Endothelial cell of umbilical vein (primary cell): Measurements from ENCODE around the gene TENM4. TPM values are rescaled to one million over a fixed set of nuclear protein-coding genes. Genes with fewer than 3 reads are reported as not detected.

Experiments
- BruUV-seq: library from RNA; stranded (reverse); fragments of 400-500 nt; replicated peaks from 2 replicates; lab custom pipeline; 2021; lab: Mats Ljungman, UMichigan
- CTCF ChIA-PET: fragments of 300-600, 350-600 bp; sonication (Branson Sonifier 250); formaldehyde crosslinking; loops from one replicate; lab custom pipeline; 2021; ENCODE audit warnings: antibody characterized with exemption, inconsistent platforms; lab: Charles Lee
- POLR2A ChIA-PET: fragments of 300-600, 350-600 bp; sonication (Branson Sonifier 250); formaldehyde crosslinking; loops from one replicate; lab custom pipeline; 2021; ENCODE audit warnings: antibody characterized with exemption, inconsistent platforms; lab: Charles Lee
- DNase-seq: peaks from one replicate; pipeline ENCODE4 v3.0.0-alpha.2; 2011; ENCODE audit warnings: low read depth, low spot score
- FAIRE-seq: peaks from 2 replicates; lab custom pipeline; 2011; peaks lifted over from hg19 to GRCh38; lab: Jason Lieb, UNC
- H2AFZ ChIP-seq: 2 replicates; pipeline ENCODE4 v1.6.0; 2012; ENCODE audit warnings: low read depth, low read length, control low read depth, inconsistent platforms
- H3K27ac ChIP-seq: 2 replicates; pipeline ENCODE4 v1.5.1; 2011; ENCODE audit warnings: low read depth, mild to moderate bottlenecking, control low read depth, low read length, moderate library complexity; ENCODE audit not compliant: insufficient read depth
- H3K27me3 ChIP-seq, 2 experiments: 2 replicates each; pipeline versions ENCODE4 v1.6.0 to v1.6.1; 2011; ENCODE audit warnings: low read length in 2 of 2, mixed read lengths in 1 of 2; ENCODE audit not compliant: control insufficient read depth in 2 of 2, insufficient read depth in 2 of 2
- H3K36me3 ChIP-seq, 2 experiments: 2 replicates in 1 of 2; 3 replicates in 1 of 2; pipeline ENCODE4 v1.5.1; 2011; ENCODE audit warnings: low read length in 2 of 2, mild to moderate bottlenecking in 1 of 2, moderate library complexity in 1 of 2; ENCODE audit not compliant: control insufficient read depth in 2 of 2, insufficient read depth in 2 of 2; ENCODE audit errors: extremely low read depth in 1 of 2
- H3K4me1 ChIP-seq: 3 replicates; pipeline ENCODE4 v1.5.1; 2011; ENCODE audit warnings: mild to moderate bottlenecking, low read length; ENCODE audit not compliant: control insufficient read depth, insufficient read depth; ENCODE audit errors: extremely low read depth
- H3K4me2 ChIP-seq: 2 replicates; pipeline ENCODE4 v1.6.1; 2011; ENCODE audit warnings: low read length, control low read depth, mixed read lengths; ENCODE audit not compliant: insufficient read depth
- H3K4me3 ChIP-seq, 3 experiments: fragments of 200-600 bp in 1 of 3; sonication (generic), shearing (Covaris generic) in 1 of 3; replicated peaks in 1 of 3; 2 replicates each; pipeline ENCODE4 v1.5.1; 2011 to 2016; ENCODE audit warnings: control low read depth in 3 of 3, low read length in 3 of 3, mild to moderate bottlenecking in 2 of 3, inconsistent platforms in 1 of 3, low read depth in 1 of 3, moderate library complexity in 1 of 3; ENCODE audit not compliant: insufficient read depth in 1 of 3
- H3K79me2 ChIP-seq: 2 replicates; pipeline ENCODE4 v1.6.0; 2012; ENCODE audit warnings: low read length, inconsistent platforms; ENCODE audit not compliant: control insufficient read depth, insufficient read depth
- H3K9ac ChIP-seq: replicated peaks from 2 replicates; pipeline ENCODE3; 2011; ENCODE audit warnings: low read length, control low read depth; ENCODE audit not compliant: insufficient read depth; ENCODE audit errors: extremely low read depth
- H3K9me1 ChIP-seq: replicated peaks from 3 replicates; pipeline ENCODE4 v1.6.0; 2011; ENCODE audit warnings: mild to moderate bottlenecking, low read length; ENCODE audit not compliant: control insufficient read depth, insufficient read depth; ENCODE audit errors: extremely low read depth
- H3K9me3 ChIP-seq: replicated peaks from 2 replicates; pipeline ENCODE4 v1.5.1; 2012; ENCODE audit warnings: low read length, inconsistent platforms; ENCODE audit not compliant: control insufficient read depth, insufficient read depth
- H4K20me1 ChIP-seq: replicated peaks from 2 replicates; pipeline ENCODE3; 2011; ENCODE audit warnings: mild to moderate bottlenecking, low read length; ENCODE audit not compliant: control insufficient read depth, insufficient read depth; ENCODE audit errors: extremely low read depth
- EZH2 ChIP-seq: IDR thresholded peaks from 2 replicates; pipeline ENCODE4 v1.6.1; 2012; ENCODE audit warnings: borderline replicate concordance, low read depth, mild to moderate bottlenecking, moderate library complexity, low read length, inconsistent platforms; ENCODE audit not compliant: severe bottlenecking
- FOS ChIP-seq: IDR thresholded peaks from 2 replicates; pipeline ENCODE4 v1.6.1; 2011; ENCODE audit warnings: mild to moderate bottlenecking, low read length, moderate library complexity, borderline replicate concordance; ENCODE audit not compliant: insufficient read depth
- GATA2 ChIP-seq: IDR thresholded peaks from 2 replicates; pipeline ENCODE4 v1.7.0; 2011; ENCODE audit warnings: low read depth, mild to moderate bottlenecking, moderate library complexity, mixed read lengths, low read length; ENCODE audit not compliant: insufficient read length, insufficient read depth
- JUN ChIP-seq: IDR thresholded peaks from 2 replicates; pipeline ENCODE4 v1.6.1; 2011; ENCODE audit warnings: borderline replicate concordance, low read depth; ENCODE audit not compliant: insufficient read length, insufficient read depth
- MAX ChIP-seq: IDR thresholded peaks from 2 replicates; pipeline ENCODE4 v1.6.1; 2011; ENCODE audit not compliant: insufficient read depth, insufficient read length
- MYC ChIP-seq: IDR thresholded peaks from one replicate; pipeline ENCODE4 v1.6.1; 2011; ENCODE audit warnings: mild to moderate bottlenecking, low read depth, low read length
- POLR2A ChIP-seq: IDR thresholded peaks from 2 replicates; pipeline ENCODE4 v1.6.1; 2012; ENCODE audit warnings: low read depth, mild to moderate bottlenecking, control low read depth, low read length
- POLR2AphosphoS5 ChIP-seq: IDR thresholded peaks from 2 replicates; pipeline ENCODE4 v1.6.1; 2012; ENCODE audit warnings: low read depth, mild to moderate bottlenecking, control low read depth, low read length, moderate library complexity; ENCODE audit not compliant: insufficient read depth
- dilution Hi-C: fragments of 300-500 bp; cut with MboI; formaldehyde crosslinking; loops from one replicate; pipeline ENCODE4 v1.15.0; 2019; ENCODE audit warnings: low sequenced_read_pairs; ENCODE audit not compliant: extremely low pct_ligation_motif_present
- intact Hi-C: fragments of 100-400 bp; cut with micrococcal nuclease; formaldehyde crosslinking; loops from one replicate; pipeline ENCODE4 v1.10.0; 2022
- polyA plus RNA-seq, 4 experiments: library from polyadenylated mRNA; depleted of rRNA in 3 of 4; stranded (reverse) in 3 of 4; unstranded in 1 of 4; fragments of >200 nt; gene quantifications; 2 replicates each; pipeline versions ENCODE4 v1.2.1 to v1.2.3, GENCODE V29; 2011 to 2012; ENCODE audit warnings: missing spikeins in 1 of 4
- total RNA-seq: library from RNA; stranded (reverse); gene quantifications from 2 replicates; pipeline ENCODE4 v1.2.3, GENCODE V29; 2021
- TF ChIP-seq, protein P1 (sequence below), 2 donors: IDR thresholded peaks; 1 replicate in 1 of 2; 2 replicates in 1 of 2; pipeline ENCODE4 v1.5.1; 2011; ENCODE audit warnings: low read length in 2 of 2, mild to moderate bottlenecking in 2 of 2, moderate library complexity in 2 of 2, control low read depth in 1 of 2, inconsistent platforms in 1 of 2, low read depth in 1 of 2; ENCODE audit not compliant: insufficient read depth in 1 of 2; ENCODE audit errors: extremely low read depth in 1 of 2

Gene TENM4
- total and polyA plus RNA-seq, 2 donors (not counting 3 experiments of a cell fraction or from before 2014, with no cell fraction given) = 0.06 to 0.27 TPM

DNA sequence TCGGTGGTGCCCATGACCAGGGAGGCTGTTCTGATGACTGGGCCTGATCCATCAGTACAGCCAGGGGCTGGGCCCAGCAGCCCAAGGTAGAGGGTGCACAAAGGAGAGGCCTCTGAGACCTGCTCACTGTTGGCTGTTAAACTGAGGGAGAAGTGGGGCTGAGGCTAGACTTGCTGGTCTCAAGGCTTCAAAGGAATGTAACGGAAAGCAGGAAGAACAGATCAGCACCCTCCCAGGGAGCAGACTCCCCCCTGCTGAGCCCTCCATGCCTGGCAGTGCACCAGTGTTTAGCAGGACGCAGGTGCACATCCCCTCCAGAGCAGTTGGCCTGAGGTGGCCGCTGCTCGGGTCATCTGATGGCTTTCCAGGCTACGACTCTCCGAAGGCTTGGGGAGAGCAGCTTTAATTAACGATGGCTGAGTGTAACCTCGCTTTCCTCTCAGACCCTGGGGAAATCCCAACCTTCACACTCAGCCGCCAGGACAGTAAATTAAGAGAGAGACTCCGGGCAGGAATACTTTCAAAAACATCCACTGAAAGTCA lies 610.5 kb downstream of the TENM4 start:
- Histone ChIP-seq H3K4me3 (no peak overlapping the region), H3K9me3 (no peaks in the 10 kb centered on the region), H3K27ac (no peak overlapping the region), H4K20me1 (no peaks in the 10 kb centered on the region), H3K9me1 (no peaks in the 10 kb centered on the region), H3K79me2 (no peaks in the 10 kb centered on the region), H2AFZ (no peak overlapping the region), H3K27me3 (peaks cover 0 to 2% of the 10 kb centered on the region in 2 experiments), H3K4me1 (no peaks in the 10 kb centered on the region), H3K9ac (no peak overlapping the region), H3K36me3 (no peaks in the 10 kb centered on the region), H3K4me2 (no peak overlapping the region)
- intact Hi-C loops = no loop called here
- no peak for TF ChIP-seq POLR2A
- no peak for TF ChIP-seq GATA2
- TF ChIP-seq, protein P1, sequence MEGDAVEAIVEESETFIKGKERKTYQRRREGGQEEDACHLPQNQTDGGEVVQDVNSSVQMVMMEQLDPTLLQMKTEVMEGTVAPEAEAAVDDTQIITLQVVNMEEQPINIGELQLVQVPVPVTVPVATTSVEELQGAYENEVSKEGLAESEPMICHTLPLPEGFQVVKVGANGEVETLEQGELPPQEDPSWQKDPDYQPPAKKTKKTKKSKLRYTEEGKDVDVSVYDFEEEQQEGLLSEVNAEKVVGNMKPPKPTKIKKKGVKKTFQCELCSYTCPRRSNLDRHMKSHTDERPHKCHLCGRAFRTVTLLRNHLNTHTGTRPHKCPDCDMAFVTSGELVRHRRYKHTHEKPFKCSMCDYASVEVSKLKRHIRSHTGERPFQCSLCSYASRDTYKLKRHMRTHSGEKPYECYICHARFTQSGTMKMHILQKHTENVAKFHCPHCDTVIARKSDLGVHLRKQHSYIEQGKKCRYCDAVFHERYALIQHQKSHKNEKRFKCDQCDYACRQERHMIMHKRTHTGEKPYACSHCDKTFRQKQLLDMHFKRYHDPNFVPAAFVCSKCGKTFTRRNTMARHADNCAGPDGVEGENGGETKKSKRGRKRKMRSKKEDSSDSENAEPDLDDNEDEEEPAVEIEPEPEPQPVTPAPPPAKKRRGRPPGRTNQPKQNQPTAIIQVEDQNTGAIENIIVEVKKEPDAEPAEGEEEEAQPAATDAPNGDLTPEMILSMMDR (IDR thresholded peaks at IDR 0.05; ENCODE audit: extremely low read depth in 1 of 2, insufficient read depth in 1 of 2, low read depth in 1 of 2, low read length in 2 of 2) = no peak
- no peak for TF ChIP-seq POLR2AphosphoS5
- no peak for TF ChIP-seq MAX
- no peak for TF ChIP-seq JUN
- TF ChIP-seq MYC = no peak
- TF ChIP-seq EZH2 = no peak
- no peak for TF ChIP-seq FOS
- ChIA-PET POLR2A (no interaction called here), CTCF (no interaction called here)
- DNase-seq (no peak), FAIRE-seq (no peak)
- dilution Hi-C loops = no loop called here
- BruUV-seq = no TSS peak
